ENCODE measurements around the gene ETFBKMT. TPM values are rescaled to one million over a fixed set of nuclear protein-coding genes. Genes with fewer than 3 reads are reported as not detected.
A peak's percentile ranks its signal among the peaks of the same experiment; 100 is the strongest.
"Not testable (repeated sequence)": the region's sequence is repeated elsewhere in the genome, so short reads cannot be mapped to it uniquely, and the experiment has no call there.

ETFBKMT gene
- total RNA-seq, 1 experiment from 2014 or later, result 2.4 TPM

- Histone ChIP-seq H3K27me3 (ENCODE audit: insufficient read depth, low read depth) (no peaks in the 10 kb centered on the region), H3K27ac (no peak overlapping the region), H3K9me3 (ENCODE audit: insufficient read depth, low read depth) (peaks cover 13% of the 10 kb centered on the region), H3K4me2 (no peak overlapping the region), H2AFZ (no peak overlapping the region), H3K4me3 (no peak overlapping the region), H3K9me2 (ENCODE audit: insufficient read depth) (no peaks in the 10 kb centered on the region), H3K4me1 (replicated peaks; ENCODE audit: insufficient read depth) (no peaks in the 10 kb centered on the region), H4K20me1 (ENCODE audit: insufficient read depth) (no peaks in the 10 kb centered on the region), H3F3A (ENCODE audit: insufficient read depth, low read depth) (no peaks in the 10 kb centered on the region), H3K79me2 (ENCODE audit: low read depth) (no peaks in the 10 kb centered on the region), H3K36me3 (ENCODE audit: low read depth) (no peaks in the 10 kb centered on the region)
- BruUV-seq (replicated peaks), result no TSS peak
- POLR2A ChIA-PET (ENCODE audit: unreplicated experiment), result no interaction called here
- DNase-seq, result peak; percentile 68 to 72
- TF ChIP-seq EZH2 (IDR thresholded peaks at IDR 0.05; ENCODE audit: low read depth) (no peak), CTCF (conservative IDR thresholded peaks at IDR 0.05) (peak; percentile 87)
- intact Hi-C loops (cut with micrococcal nuclease; ENCODE audit: unreplicated experiment), result loop anchor here (1.0 to 2.0 kb wide), 6 partner anchors 276 to 630 kb away; partner anchors contain the start of gene RESF1
- CTCF ChIA-PET, result interaction anchor here (0.5 to 1.0 kb wide), 5 partner anchors 67 to 683 kb away, joined by 3 to 6 read pairs (median 5); partner anchors contain the start of gene RESF1
These were observed 22.9 kb downstream of the ETFBKMT start for GRCh38 chr12:31682136-31682962.

- H3K4me1 ChIP-seq (replicated peaks; ENCODE audit: insufficient read depth), result no peaks in the 10 kb centered on the region
- no peaks in the 10 kb centered on the region for H3K27me3 ChIP-seq (ENCODE audit: insufficient read depth, low read depth)
- H3K4me2 ChIP-seq, result no peak overlapping the region
- peaks cover 13% of the 10 kb centered on the region for H3K9me3 ChIP-seq (ENCODE audit: insufficient read depth, low read depth)
- no peak overlapping the region for H2AFZ ChIP-seq
- H3K9me2 ChIP-seq (ENCODE audit: insufficient read depth), result no peaks in the 10 kb centered on the region
- no peaks in the 10 kb centered on the region for H3K79me2 ChIP-seq (ENCODE audit: low read depth)
- TF ChIP-seq CTCF (conservative IDR thresholded peaks at IDR 0.05) (no peak), EZH2 (IDR thresholded peaks at IDR 0.05; ENCODE audit: low read depth) (no peak)
- CTCF ChIA-PET, result no interaction called here
- no peak overlapping the region for H3K4me3 ChIP-seq
- no peaks in the 10 kb centered on the region for H3F3A ChIP-seq (ENCODE audit: insufficient read depth, low read depth)
- no peaks in the 10 kb centered on the region for H3K36me3 ChIP-seq (ENCODE audit: low read depth)
- no peak for DNase-seq
- H3K27ac ChIP-seq, result no peak overlapping the region
- H4K20me1 ChIP-seq (ENCODE audit: insufficient read depth), result no peaks in the 10 kb centered on the region
- BruUV-seq (replicated peaks), result no TSS peak
- intact Hi-C loops (cut with micrococcal nuclease; ENCODE audit: unreplicated experiment), result no loop called here
- POLR2A ChIA-PET (ENCODE audit: unreplicated experiment), result no interaction called here
These were observed 26.3 kb downstream of the ETFBKMT start for GRCh38 chr12:31685801-31686200.

- Histone ChIP-seq H3K36me3 (ENCODE audit: low read depth) (no peaks in the 10 kb centered on the region), H2AFZ (no peak overlapping the region), H4K20me1 (ENCODE audit: insufficient read depth) (no peaks in the 10 kb centered on the region), H3K9me3 (ENCODE audit: insufficient read depth, low read depth) (peaks cover 13% of the 10 kb centered on the region), H3K27ac (no peak overlapping the region), H3K4me2 (no peak overlapping the region), H3K4me3 (no peak overlapping the region), H3F3A (ENCODE audit: insufficient read depth, low read depth) (no peaks in the 10 kb centered on the region), H3K27me3 (ENCODE audit: insufficient read depth, low read depth) (no peaks in the 10 kb centered on the region), H3K79me2 (ENCODE audit: low read depth) (no peaks in the 10 kb centered on the region), H3K9me2 (ENCODE audit: insufficient read depth) (no peaks in the 10 kb centered on the region), H3K4me1 (replicated peaks; ENCODE audit: insufficient read depth) (no peaks in the 10 kb centered on the region)
- no peak for DNase-seq
- no peak for TF ChIP-seq CTCF (conservative IDR thresholded peaks at IDR 0.05)
- TF ChIP-seq EZH2 (IDR thresholded peaks at IDR 0.05; ENCODE audit: low read depth), result no peak
- ChIA-PET POLR2A (ENCODE audit: unreplicated experiment) (no interaction called here), CTCF (no interaction called here)
- no TSS peak for BruUV-seq (replicated peaks)
- intact Hi-C loops (cut with micrococcal nuclease; ENCODE audit: unreplicated experiment), result no loop called here
These were observed 27.6 kb downstream of the ETFBKMT start for GRCh38 chr12:31687101-31687527.

GRCh38 chr12:31689921-31690320 lies 30.4 kb downstream of the ETFBKMT start:
- not testable (repeated sequence) for BruUV-seq (replicated peaks)

More at GRCh38 chr12:31689921-31690320, 30.4 kb downstream of the ETFBKMT start:
- intact Hi-C loops (cut with micrococcal nuclease; ENCODE audit: unreplicated experiment); H3K4me3 ChIP-seq; POLR2A ChIA-PET (ENCODE audit: unreplicated experiment); H3K9me3 ChIP-seq (ENCODE audit: insufficient read depth, low read depth); H3K27me3 ChIP-seq (ENCODE audit: insufficient read depth, low read depth); H3K27ac ChIP-seq; H3K4me2 ChIP-seq; CTCF ChIA-PET; H3K79me2 ChIP-seq (ENCODE audit: low read depth); H3K4me1 ChIP-seq (replicated peaks; ENCODE audit: insufficient read depth); H3F3A ChIP-seq (ENCODE audit: insufficient read depth, low read depth); H2AFZ ChIP-seq; H3K9me2 ChIP-seq (ENCODE audit: insufficient read depth); H3K36me3 ChIP-seq (ENCODE audit: low read depth); DNase-seq; H4K20me1 ChIP-seq (ENCODE audit: insufficient read depth): not testable (repeated sequence)
